Tibial nerve (tissue), 4 donors: ENCODE results near the gene EXOC2.

Source experiments
- EP300 ChIP-seq, 2 donors: sonication (generic); formaldehyde crosslinking; IDR thresholded peaks; one replicate each; pipeline ENCODE4 v1.6.1; 2017; ENCODE audit warnings: antibody characterized with exemption in 2 of 2, mild to moderate bottlenecking in 1 of 2
- TF ChIP-seq, protein P1 (sequence below), 5 experiments: fragments of 200-600 bp in 3 of 5; fragments of 450-650 bp in 2 of 5; sonication (generic) in 3 of 5; IDR thresholded peaks; one replicate each; pipeline ENCODE4 v1.5.1; 2016 to 2019; ENCODE audit warnings: antibody characterized with exemption in 5 of 5, mild to moderate bottlenecking in 3 of 5, moderate library complexity in 2 of 5

DNA sequence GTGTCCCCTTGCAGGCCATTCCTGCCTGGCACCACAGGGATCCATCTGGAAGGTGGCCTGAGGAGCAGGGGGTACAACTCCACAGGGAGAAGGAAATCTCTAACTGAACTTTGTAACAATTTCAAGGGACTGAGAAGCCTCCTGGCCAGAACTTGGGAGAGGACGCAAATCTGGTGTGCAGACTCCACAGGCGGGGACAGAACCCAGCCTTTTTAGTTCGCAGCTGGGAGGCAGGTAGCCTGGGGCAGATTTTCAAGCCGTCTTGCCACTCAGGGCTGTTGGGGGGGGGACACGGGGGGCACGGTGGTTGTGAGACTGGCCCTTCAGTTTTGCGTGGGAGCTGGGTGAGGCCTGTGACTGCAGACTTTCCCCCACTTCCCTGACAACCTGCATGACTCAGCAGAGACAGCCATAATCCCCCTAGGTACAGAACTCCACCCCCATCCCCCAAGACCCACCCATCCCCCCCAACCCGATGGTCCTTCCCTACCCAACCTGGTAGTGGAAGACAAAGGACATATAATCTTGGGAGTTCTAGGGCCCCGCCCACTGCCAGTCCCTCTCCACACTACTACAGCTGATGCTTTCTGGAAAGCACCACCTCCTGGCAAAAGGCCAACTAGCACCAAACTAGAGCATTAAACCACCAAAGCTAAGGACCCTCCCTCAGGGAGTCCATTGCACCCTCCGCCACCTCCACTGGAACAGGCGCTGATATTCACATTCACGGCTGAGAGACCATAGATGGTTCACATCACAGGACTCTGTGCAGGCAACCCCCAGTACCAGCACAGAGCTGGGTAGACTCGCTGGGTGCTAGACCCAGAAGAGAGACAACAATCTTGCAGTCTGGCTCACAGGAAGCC, 33.0 kb downstream of the EXOC2 start:
- TF ChIP-seq, protein P1, sequence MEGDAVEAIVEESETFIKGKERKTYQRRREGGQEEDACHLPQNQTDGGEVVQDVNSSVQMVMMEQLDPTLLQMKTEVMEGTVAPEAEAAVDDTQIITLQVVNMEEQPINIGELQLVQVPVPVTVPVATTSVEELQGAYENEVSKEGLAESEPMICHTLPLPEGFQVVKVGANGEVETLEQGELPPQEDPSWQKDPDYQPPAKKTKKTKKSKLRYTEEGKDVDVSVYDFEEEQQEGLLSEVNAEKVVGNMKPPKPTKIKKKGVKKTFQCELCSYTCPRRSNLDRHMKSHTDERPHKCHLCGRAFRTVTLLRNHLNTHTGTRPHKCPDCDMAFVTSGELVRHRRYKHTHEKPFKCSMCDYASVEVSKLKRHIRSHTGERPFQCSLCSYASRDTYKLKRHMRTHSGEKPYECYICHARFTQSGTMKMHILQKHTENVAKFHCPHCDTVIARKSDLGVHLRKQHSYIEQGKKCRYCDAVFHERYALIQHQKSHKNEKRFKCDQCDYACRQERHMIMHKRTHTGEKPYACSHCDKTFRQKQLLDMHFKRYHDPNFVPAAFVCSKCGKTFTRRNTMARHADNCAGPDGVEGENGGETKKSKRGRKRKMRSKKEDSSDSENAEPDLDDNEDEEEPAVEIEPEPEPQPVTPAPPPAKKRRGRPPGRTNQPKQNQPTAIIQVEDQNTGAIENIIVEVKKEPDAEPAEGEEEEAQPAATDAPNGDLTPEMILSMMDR (IDR thresholded peaks at IDR 0.05): no peak
- TF ChIP-seq EP300 (IDR thresholded peaks at IDR 0.05): no peak
